ENCODE results near the gene SPDEF.

DNA sequence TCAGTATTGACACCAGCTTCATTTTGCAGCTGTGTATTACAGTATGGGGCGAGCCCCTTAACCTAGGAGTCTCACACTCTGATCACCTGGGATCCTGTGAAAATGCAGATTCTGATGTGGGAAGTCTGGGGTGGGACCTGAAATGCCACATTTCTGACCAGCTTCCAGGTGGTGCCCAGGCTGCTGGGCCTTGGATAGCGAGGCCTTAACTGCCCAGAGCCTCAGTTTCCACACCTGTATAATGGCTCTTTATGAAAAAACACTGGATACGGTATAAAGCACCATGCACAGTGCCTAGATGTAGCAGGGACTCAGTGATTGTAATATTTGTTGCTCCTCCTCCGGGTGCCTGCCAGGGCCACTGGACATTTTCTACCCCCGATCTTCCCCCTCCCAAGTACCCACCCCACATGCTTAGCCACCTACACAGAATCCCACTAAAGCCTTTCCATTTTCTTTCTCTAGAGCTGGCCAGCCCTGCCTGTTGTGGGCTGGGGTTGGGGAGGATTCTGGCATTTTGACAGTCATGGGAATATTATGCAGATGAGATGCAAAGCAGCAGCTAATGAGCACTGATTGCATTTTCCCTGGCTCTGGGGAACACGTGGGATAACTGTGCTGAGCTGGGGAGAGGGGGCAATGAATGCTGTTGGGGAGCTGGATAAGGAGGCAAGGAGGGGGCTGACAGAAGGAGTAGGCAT lies 44.8 kb downstream of the SPDEF start:
- TF ChIP-seq, protein P1, sequence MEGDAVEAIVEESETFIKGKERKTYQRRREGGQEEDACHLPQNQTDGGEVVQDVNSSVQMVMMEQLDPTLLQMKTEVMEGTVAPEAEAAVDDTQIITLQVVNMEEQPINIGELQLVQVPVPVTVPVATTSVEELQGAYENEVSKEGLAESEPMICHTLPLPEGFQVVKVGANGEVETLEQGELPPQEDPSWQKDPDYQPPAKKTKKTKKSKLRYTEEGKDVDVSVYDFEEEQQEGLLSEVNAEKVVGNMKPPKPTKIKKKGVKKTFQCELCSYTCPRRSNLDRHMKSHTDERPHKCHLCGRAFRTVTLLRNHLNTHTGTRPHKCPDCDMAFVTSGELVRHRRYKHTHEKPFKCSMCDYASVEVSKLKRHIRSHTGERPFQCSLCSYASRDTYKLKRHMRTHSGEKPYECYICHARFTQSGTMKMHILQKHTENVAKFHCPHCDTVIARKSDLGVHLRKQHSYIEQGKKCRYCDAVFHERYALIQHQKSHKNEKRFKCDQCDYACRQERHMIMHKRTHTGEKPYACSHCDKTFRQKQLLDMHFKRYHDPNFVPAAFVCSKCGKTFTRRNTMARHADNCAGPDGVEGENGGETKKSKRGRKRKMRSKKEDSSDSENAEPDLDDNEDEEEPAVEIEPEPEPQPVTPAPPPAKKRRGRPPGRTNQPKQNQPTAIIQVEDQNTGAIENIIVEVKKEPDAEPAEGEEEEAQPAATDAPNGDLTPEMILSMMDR (IDR thresholded peaks at IDR 0.05 in 4 of 5, conservative IDR thresholded peaks at IDR 0.05 in 1 of 5), result no peak
- TF ChIP-seq POLR2A (IDR thresholded peaks at IDR 0.05), result no peak

Data from gastrocnemius medialis (tissue), 4 donors.